IMR-90 (cell line): ENCODE results near the gene MBD3L2B. TPM values are rescaled to one million over a fixed set of nuclear protein-coding genes. Genes with fewer than 3 reads are reported as not detected.

Source experiments
- ATAC-seq: fragments of 200-7000 bp; cut with Tn5 transposase; 2 replicates; pipeline ENCODE4 v1.9.1; 2020; ENCODE audit warnings: low read depth, mild to moderate bottlenecking, moderate library complexity
- BruUV-seq: library from RNA; stranded (reverse); fragments of 400-500 nt; replicated peaks from 2 replicates; lab custom pipeline; 2021; lab: Mats Ljungman, UMichigan
- CTCF ChIA-PET: fragments of 300-600 bp; formaldehyde crosslinking; extraction: SDS; loops from one replicate; lab custom pipeline; 2021; ENCODE audit warnings: antibody characterized with exemption; lab: Yijun Ruan, JAX
- POLR2A ChIA-PET: fragments of 300-600 bp; sonication (Branson Sonifier 250); formaldehyde crosslinking; loops from one replicate; lab custom pipeline; 2022; ENCODE audit warnings: antibody characterized with exemption; ENCODE audit not compliant: unreplicated experiment; lab: Charles Lee
- DNase-seq: peaks from one replicate; pipeline ENCODE4 v3.0.0; 2013
- H2AFZ ChIP-seq: replicated peaks from 2 replicates; pipeline ENCODE3; 2013; ENCODE audit warnings: low read length, mild to moderate bottlenecking; ENCODE audit not compliant: poor library complexity
- H2AK5ac ChIP-seq: 2 replicates; pipeline ENCODE4 v1.6.1; 2013; ENCODE audit warnings: low read depth, low read length, inconsistent platforms
- H2AK9ac ChIP-seq: replicated peaks from 2 replicates; pipeline ENCODE3; 2013; ENCODE audit warnings: mild to moderate bottlenecking, low read depth, low read length, moderate library complexity; ENCODE audit not compliant: poor library complexity
- H2BK120ac ChIP-seq: 2 replicates; pipeline ENCODE4 v1.6.1; 2013; ENCODE audit warnings: low read depth, low read length, inconsistent platforms
- H2BK15ac ChIP-seq: 3 replicates; pipeline ENCODE4 v1.6.1; 2013; ENCODE audit warnings: low read depth, low read length, inconsistent platforms
- H2BK20ac ChIP-seq: 2 replicates; pipeline ENCODE4 v1.6.1; 2013; ENCODE audit warnings: low read depth, mild to moderate bottlenecking, inconsistent platforms, low read length, moderate library complexity
- H2BK5ac ChIP-seq: 2 replicates; pipeline ENCODE4 v1.6.1; 2013; ENCODE audit warnings: mild to moderate bottlenecking, low read depth, low read length, inconsistent platforms; ENCODE audit not compliant: poor library complexity, severe bottlenecking
- H3K14ac ChIP-seq: replicated peaks from 2 replicates; pipeline ENCODE4 v1.6.1; 2013; ENCODE audit warnings: low read depth, low read length, inconsistent platforms
- H3K18ac ChIP-seq: 2 replicates; pipeline ENCODE4 v1.6.1; 2013; ENCODE audit warnings: low read depth, low read length, control low read depth
- H3K23ac ChIP-seq: 2 replicates; pipeline ENCODE4 v1.6.1; 2013; ENCODE audit warnings: low read depth, low read length, inconsistent platforms
- H3K27ac ChIP-seq: 2 replicates; pipeline ENCODE4 v1.5.1; 2013; ENCODE audit warnings: mild to moderate bottlenecking, control low read depth, low read length; ENCODE audit not compliant: insufficient read depth
- H3K27me3 ChIP-seq: 2 replicates; pipeline ENCODE4 v1.6.1; 2013; ENCODE audit warnings: low read length; ENCODE audit not compliant: control insufficient read depth, insufficient read depth
- H3K36me3 ChIP-seq: 2 replicates; pipeline ENCODE4 v1.6.1; 2013; ENCODE audit warnings: low read length, mixed read lengths; ENCODE audit not compliant: control insufficient read depth, insufficient read depth
- H3K4ac ChIP-seq: 2 replicates; pipeline ENCODE4 v1.6.1; 2013; ENCODE audit warnings: low read depth, low read length, inconsistent platforms
- H3K4me1 ChIP-seq: 2 replicates; pipeline ENCODE4 v1.6.1; 2013; ENCODE audit warnings: low read length, mixed read lengths; ENCODE audit not compliant: control insufficient read depth, insufficient read depth
- H3K4me2 ChIP-seq: 2 replicates; pipeline ENCODE4 v1.6.1; 2013; ENCODE audit warnings: low read depth, mild to moderate bottlenecking, control low read depth, low read length, moderate library complexity
- H3K4me3 ChIP-seq: 2 replicates; pipeline ENCODE4 v1.5.1; 2013; ENCODE audit warnings: low read depth, mild to moderate bottlenecking, control low read depth, low read length, moderate library complexity; ENCODE audit not compliant: insufficient read depth
- H3K56ac ChIP-seq: 2 replicates; pipeline ENCODE4 v1.6.1; 2013; ENCODE audit warnings: low read length, inconsistent platforms; ENCODE audit not compliant: insufficient read depth; ENCODE audit errors: extremely low read depth
- H3K79me1 ChIP-seq, 2 experiments: 2 replicates each; pipeline ENCODE4 v1.6.1; 2013; ENCODE audit warnings: low read length in 2 of 2, inconsistent platforms in 1 of 2, low read depth in 1 of 2
- H3K9ac ChIP-seq: 2 replicates; pipeline ENCODE4 v1.6.1; 2013; ENCODE audit warnings: low read depth, low read length, control low read depth
- H3K9me1 ChIP-seq: 2 replicates; pipeline ENCODE4 v1.6.1; 2013; ENCODE audit warnings: low read length, inconsistent platforms; ENCODE audit not compliant: insufficient read depth
- H3K9me3 ChIP-seq: 2 replicates; pipeline ENCODE4 v1.6.1; 2013; ENCODE audit warnings: low read length; ENCODE audit not compliant: control insufficient read depth, insufficient read depth
- H4K20me1 ChIP-seq: 2 replicates; pipeline ENCODE4 v1.6.1; 2013; ENCODE audit warnings: low read length, inconsistent platforms; ENCODE audit not compliant: insufficient read depth
- H4K5ac ChIP-seq: 2 replicates; pipeline ENCODE4 v1.6.1; 2013; ENCODE audit warnings: mild to moderate bottlenecking, low read depth, low read length, control low read depth
- H4K8ac ChIP-seq, 2 experiments: 2 replicates each; pipeline ENCODE4 v1.6.1; 2013; ENCODE audit warnings: low read depth in 2 of 2, low read length in 2 of 2, control low read depth in 1 of 2, inconsistent platforms in 1 of 2
- H4K91ac ChIP-seq: 2 replicates; pipeline ENCODE4 v1.6.1; 2013; ENCODE audit warnings: low read depth, low read length, inconsistent platforms; ENCODE audit not compliant: insufficient read depth
- BHLHE40 ChIP-seq: fragments of 150-350 bp; IDR thresholded peaks from 2 replicates; pipeline ENCODE4 v1.6.1; 2016; ENCODE audit warnings: mild to moderate bottlenecking, low read depth, low read length
- CEBPB ChIP-seq: IDR thresholded peaks from 2 replicates; pipeline ENCODE4 v1.6.1; 2012; ENCODE audit warnings: low read depth, low read length, improper control_type of control experiment
- CHD1 ChIP-seq: IDR thresholded peaks from 2 replicates; pipeline ENCODE4 v1.6.1; 2012; ENCODE audit warnings: low read depth, low read length, improper control_type of control experiment
- FOS ChIP-seq: fragments of 150-350 bp; IDR thresholded peaks from 2 replicates; pipeline ENCODE4 v1.6.1; 2016; ENCODE audit warnings: low read depth, low read length
- NFE2L2 ChIP-seq: fragments of 150-350 bp; IDR thresholded peaks from 2 replicates; pipeline ENCODE4 v1.6.1; 2016; ENCODE audit warnings: low read depth, mild to moderate bottlenecking, low read length
- RAD21 ChIP-seq: IDR thresholded peaks from 2 replicates; pipeline ENCODE4 v1.6.1; 2012; ENCODE audit warnings: low read length, improper control_type of control experiment
- RCOR1 ChIP-seq: IDR thresholded peaks from 2 replicates; pipeline ENCODE4 v1.6.1; 2012; ENCODE audit warnings: mild to moderate bottlenecking, low read length, improper control_type of control experiment; ENCODE audit not compliant: insufficient replicate concordance
- RFX5 ChIP-seq: IDR thresholded peaks from 2 replicates; pipeline ENCODE4 v1.8.0; 2012; ENCODE audit warnings: low read depth, mild to moderate bottlenecking, low read length, moderate library complexity
- SMC3 ChIP-seq: fragments of 150-350 bp; IDR thresholded peaks from 2 replicates; pipeline ENCODE4 v1.6.1; 2016; ENCODE audit warnings: low read depth, mild to moderate bottlenecking, antibody characterized with exemption, low read length, moderate library complexity
- WGBS, 2 experiments: methylation state at CpG; one replicate each; pipeline versions ENCODE4 v1.1.5 to v1.1.7; 2013; ENCODE audit warnings: missing lambda C conversion rate in 2 of 2; ENCODE audit not compliant: insufficient read length in 1 of 2; ENCODE audit errors: extremely low coverage in 2 of 2; 5-methylcytosine and 5-hydroxymethylcytosine counted together
- dilution Hi-C: fragments of 300-500 bp; cut with HindIII; formaldehyde crosslinking; loops from one replicate; pipeline ENCODE4 v1.14.3; 2018; ENCODE audit warnings: low sequenced_read_pairs; ENCODE audit not compliant: unreplicated experiment
- in situ Hi-C: fragments of 300-500 bp; cut with MboI; formaldehyde crosslinking; loops from 3 replicates; pipeline ENCODE4 v1.14.3; 2019; ENCODE audit warnings: low sequenced_read_pairs, inconsistent platforms, mixed read lengths
- intact Hi-C: fragments of 100-400 bp; cut with micrococcal nuclease; formaldehyde crosslinking; loops from 2 replicates; pipeline ENCODE4 v1.10.0; 2022
- polyA plus RNA-seq, 3 experiments: library from polyadenylated mRNA; depleted of rRNA; stranded (reverse); fragments of >200 nt; gene quantifications; 2 replicates each; pipeline ENCODE4 v1.2.3, GENCODE V29; 2012; ENCODE audit warnings: low replicate concordance in 1 of 3
- total RNA-seq: library from RNA; depleted of rRNA; stranded (reverse); fragments of >200 nt; gene quantifications from 2 replicates; pipeline ENCODE4 v1.2.3, GENCODE V29; 2012
- TF ChIP-seq, protein P1 (sequence below): conservative IDR thresholded peaks from 2 replicates; pipeline ENCODE4 v1.5.1; 2012; ENCODE audit warnings: mild to moderate bottlenecking, low read depth, low read length, improper control_type of control experiment

MBD3L2B gene
- total and polyA plus RNA-seq, 2 of the 4 experiments (the other 2 are of a cell fraction), result not detected

DNA sequence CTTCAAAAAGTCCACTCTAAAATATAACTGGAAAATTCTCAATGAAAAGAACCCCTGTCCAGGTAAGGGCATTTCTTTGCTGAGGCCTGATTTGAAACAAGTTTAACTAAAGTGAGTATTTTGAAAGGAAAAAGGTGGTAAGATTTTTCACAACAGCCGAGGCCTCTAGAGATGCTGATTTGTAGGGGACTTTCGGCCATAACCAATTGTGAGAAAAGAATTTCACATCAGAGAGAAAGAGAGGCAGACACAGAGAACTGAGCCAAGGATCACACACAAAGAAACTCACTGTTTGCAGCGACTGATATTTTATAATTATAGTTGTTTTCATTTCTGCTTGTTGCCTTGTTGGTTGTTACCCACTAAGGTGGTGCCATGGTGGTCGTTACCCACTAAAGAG, 24.4 kb downstream of the MBD3L2B start:
- Histone ChIP-seq H3K9me3 (peaks cover 14% of the 10 kb centered on the region), H2BK20ac (no peak overlapping the region), H3K27me3 (no peaks in the 10 kb centered on the region), H3K27ac (no peak overlapping the region), H2AFZ (no peak overlapping the region), H3K23ac (no peak overlapping the region), H4K20me1 (no peaks in the 10 kb centered on the region), H4K8ac (no peak overlapping the region), H3K36me3 (no peaks in the 10 kb centered on the region), H3K4me3 (no peak overlapping the region), H3K9me1 (no peaks in the 10 kb centered on the region), H3K79me1 (no peaks in the 10 kb centered on the region), H2AK5ac (no peak overlapping the region), H4K5ac (no peak overlapping the region), H3K18ac (no peak overlapping the region), H3K4ac (no peak overlapping the region), H2BK120ac (no peak overlapping the region), H2AK9ac (no peak overlapping the region), H3K56ac (no peak overlapping the region), H3K4me2 (no peak overlapping the region), H3K4me1 (no peaks in the 10 kb centered on the region), H2BK5ac (no peak overlapping the region), H4K91ac (no peak overlapping the region), H2BK15ac (no peak overlapping the region), H3K9ac (no peak overlapping the region), H3K14ac (no peak overlapping the region)
- dilution Hi-C loops (no loop called here), in situ Hi-C loops (no loop called here), intact Hi-C loops (no loop called here)
- BruUV-seq, result no TSS peak
- POLR2A ChIA-PET, result no interaction called here
- TF ChIP-seq RFX5 (no peak), CEBPB (no peak), CHD1 (no peak), BHLHE40 (no peak), RCOR1 (no peak), RAD21 (no peak), NFE2L2 (no peak), SMC3 (no peak), FOS (no peak)
- TF ChIP-seq, protein P1, sequence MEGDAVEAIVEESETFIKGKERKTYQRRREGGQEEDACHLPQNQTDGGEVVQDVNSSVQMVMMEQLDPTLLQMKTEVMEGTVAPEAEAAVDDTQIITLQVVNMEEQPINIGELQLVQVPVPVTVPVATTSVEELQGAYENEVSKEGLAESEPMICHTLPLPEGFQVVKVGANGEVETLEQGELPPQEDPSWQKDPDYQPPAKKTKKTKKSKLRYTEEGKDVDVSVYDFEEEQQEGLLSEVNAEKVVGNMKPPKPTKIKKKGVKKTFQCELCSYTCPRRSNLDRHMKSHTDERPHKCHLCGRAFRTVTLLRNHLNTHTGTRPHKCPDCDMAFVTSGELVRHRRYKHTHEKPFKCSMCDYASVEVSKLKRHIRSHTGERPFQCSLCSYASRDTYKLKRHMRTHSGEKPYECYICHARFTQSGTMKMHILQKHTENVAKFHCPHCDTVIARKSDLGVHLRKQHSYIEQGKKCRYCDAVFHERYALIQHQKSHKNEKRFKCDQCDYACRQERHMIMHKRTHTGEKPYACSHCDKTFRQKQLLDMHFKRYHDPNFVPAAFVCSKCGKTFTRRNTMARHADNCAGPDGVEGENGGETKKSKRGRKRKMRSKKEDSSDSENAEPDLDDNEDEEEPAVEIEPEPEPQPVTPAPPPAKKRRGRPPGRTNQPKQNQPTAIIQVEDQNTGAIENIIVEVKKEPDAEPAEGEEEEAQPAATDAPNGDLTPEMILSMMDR, result no peak
- DNase-seq (no peak), ATAC-seq (no peak)
- 14% methylated on average over 1 of the region's 4 CpGs; no CpG with 5 or more reads in 1 of the 2 experiments for WGBS, 2 experiments
- CTCF ChIA-PET, result no interaction called here
